ENCODE results near the gene POGLUT2. TPM values are rescaled to one million over a fixed set of nuclear protein-coding genes. Genes with fewer than 3 reads are reported as not detected.

Gene POGLUT2
- total RNA-seq, 1 donor from 2014 or later: 13.9 TPM

GRCh38 chr13:102771298-102772041 is 27.3 kb downstream of the POGLUT2 start:
- H3K4me3 ChIP-seq (ENCODE audit: low read depth, low read length): no peak overlapping the region
- no peaks in the 10 kb centered on the region for H3K36me3 ChIP-seq (ENCODE audit: control insufficient read depth, insufficient read depth, low read length)
- no peaks in the 10 kb centered on the region for H3K27me3 ChIP-seq (ENCODE audit: control insufficient read depth, insufficient read depth, low read length)
- no peak for TF ChIP-seq CTCF (IDR thresholded peaks at IDR 0.05; ENCODE audit: insufficient read depth, low read length, poor library complexity, severe bottlenecking)
- no peak for DNase-seq (ENCODE audit: low read depth)

GRCh38 chr13:102770435-102770834 is 28.3 kb downstream of the POGLUT2 start:
- Histone ChIP-seq H3K27me3 (ENCODE audit: control insufficient read depth, insufficient read depth, low read length) (no peaks in the 10 kb centered on the region), H3K36me3 (ENCODE audit: control insufficient read depth, insufficient read depth, low read length) (no peaks in the 10 kb centered on the region), H3K4me3 (ENCODE audit: low read depth, low read length) (no peak overlapping the region)
- no peak for DNase-seq (ENCODE audit: low read depth)
- no peak for TF ChIP-seq CTCF (IDR thresholded peaks at IDR 0.05; ENCODE audit: insufficient read depth, low read length, poor library complexity, severe bottlenecking)

GRCh38 chr13:102769679-102770078 is 29.1 kb downstream of the POGLUT2 start:
- no peak for TF ChIP-seq CTCF (IDR thresholded peaks at IDR 0.05; ENCODE audit: insufficient read depth, low read length, poor library complexity, severe bottlenecking)
- no peak for DNase-seq (ENCODE audit: low read depth)
- Histone ChIP-seq H3K4me3 (ENCODE audit: low read depth, low read length) (no peak overlapping the region), H3K27me3 (ENCODE audit: control insufficient read depth, insufficient read depth, low read length) (no peaks in the 10 kb centered on the region), H3K36me3 (ENCODE audit: control insufficient read depth, insufficient read depth, low read length) (no peaks in the 10 kb centered on the region)

- Histone ChIP-seq H3K36me3 (ENCODE audit: control insufficient read depth, insufficient read depth, low read length) (no peaks in the 10 kb centered on the region), H3K27me3 (ENCODE audit: control insufficient read depth, insufficient read depth, low read length) (no peaks in the 10 kb centered on the region), H3K4me3 (ENCODE audit: low read depth, low read length) (no peak overlapping the region)
- no peak for TF ChIP-seq CTCF (IDR thresholded peaks at IDR 0.05; ENCODE audit: insufficient read depth, low read length, poor library complexity, severe bottlenecking)
- DNase-seq (ENCODE audit: low read depth): no peak
These were observed 29.9 kb downstream of the POGLUT2 start for GRCh38 chr13:102768909-102769308.

GRCh38 chr13:102763741-102764140 is 35.0 kb downstream of the POGLUT2 start:
- no peak for DNase-seq (ENCODE audit: low read depth)
- Histone ChIP-seq H3K27me3 (ENCODE audit: control insufficient read depth, insufficient read depth, low read length) (no peaks in the 10 kb centered on the region), H3K36me3 (ENCODE audit: control insufficient read depth, insufficient read depth, low read length) (no peaks in the 10 kb centered on the region), H3K4me3 (ENCODE audit: low read depth, low read length) (no peak overlapping the region)
- no peak for TF ChIP-seq CTCF (IDR thresholded peaks at IDR 0.05; ENCODE audit: insufficient read depth, low read length, poor library complexity, severe bottlenecking)

- H3K36me3 ChIP-seq (ENCODE audit: control insufficient read depth, insufficient read depth, low read length): no peaks in the 10 kb centered on the region
- H3K27me3 ChIP-seq (ENCODE audit: control insufficient read depth, insufficient read depth, low read length): no peaks in the 10 kb centered on the region
- DNase-seq (ENCODE audit: low read depth): no peak
- no peak overlapping the region for H3K4me3 ChIP-seq (ENCODE audit: low read depth, low read length)
- no peak for TF ChIP-seq CTCF (IDR thresholded peaks at IDR 0.05; ENCODE audit: insufficient read depth, low read length, poor library complexity, severe bottlenecking)
These were observed 37.7 kb downstream of the POGLUT2 start for GRCh38 chr13:102761071-102761470.
